ENCODE measurements around the gene SPHK2. TPM values are rescaled to one million over a fixed set of nuclear protein-coding genes. Genes with fewer than 3 reads are reported as not detected.
A peak's percentile ranks its signal among the peaks of the same experiment; 100 is the strongest.
"Not testable (repeated sequence)": the region's sequence is repeated elsewhere in the genome, so short reads cannot be mapped to it uniquely, and the experiment has no call there.

SPHK2 gene
- total RNA-seq, 4 donors from 2014 or later = 17.1 to 45.4 (median 31.4) TPM

DNA sequence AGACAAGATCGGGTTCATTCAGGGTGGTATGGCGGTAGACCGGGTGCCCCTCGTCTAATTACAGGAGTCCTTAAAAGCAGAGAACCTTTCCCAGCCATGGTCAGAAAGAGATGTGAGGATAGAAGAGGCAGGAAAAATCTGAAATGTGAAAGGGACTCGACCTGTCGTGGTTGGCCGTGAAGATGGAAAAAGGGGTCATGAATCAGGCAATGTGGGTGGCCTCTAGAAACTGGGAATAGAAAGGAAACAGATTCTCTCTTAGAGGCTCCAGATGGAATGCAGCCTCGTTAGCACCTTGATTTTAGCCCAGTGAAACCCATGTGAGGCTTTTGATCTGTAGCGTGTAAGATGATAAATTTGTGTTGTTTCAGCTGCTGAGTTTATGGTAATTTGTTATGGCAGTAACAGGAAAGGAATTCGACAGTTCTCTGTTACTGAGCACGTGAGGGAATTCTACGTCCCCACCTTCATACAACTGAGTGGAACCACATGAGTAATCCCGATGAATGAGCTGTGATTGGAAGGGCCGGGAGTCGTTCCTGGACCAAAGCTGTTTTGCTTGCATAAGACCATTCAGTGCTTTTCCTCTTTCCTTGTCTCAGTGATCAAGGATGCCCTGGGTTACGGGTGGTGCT lies 37.7 kb downstream of the SPHK2 start:
- no peak for TF ChIP-seq POLR2A (IDR thresholded peaks at IDR 0.05)
- no peak overlapping the region for H3K27ac ChIP-seq
- no peaks in the 10 kb centered on the region for H3K36me3 ChIP-seq
- peaks cover 0 to 3% of the 10 kb centered on the region in 2 donors for H3K4me1 ChIP-seq
- no peak overlapping the region for H3K4me3 ChIP-seq (replicated peaks in 1 of 3)
- H3K9me3 ChIP-seq = no peaks in the 10 kb centered on the region
- no peaks in the 10 kb centered on the region for H3K27me3 ChIP-seq
- peak; percentile 32 to 49 for DNase-seq
- 27 to 30% methylated on average over 16 of the region's 16 CpGs for WGBS, 2 donors
- intact Hi-C loops (cut with DNase I) = no loop called here

GRCh38 chr19:48657828-48658227 lies 38.5 kb downstream of the SPHK2 start:
- H3K27ac ChIP-seq; H3K9me3 ChIP-seq; H3K27me3 ChIP-seq; H3K4me1 ChIP-seq; H3K36me3 ChIP-seq; H3K4me3 ChIP-seq (replicated peaks in 1 of 3); intact Hi-C loops (cut with DNase I); DNase-seq: not testable (repeated sequence)
- 90 to 96% methylated on average over 5 of the region's 5 CpGs for WGBS, 2 donors

- no peak overlapping the region for H3K4me3 ChIP-seq (replicated peaks in 1 of 3)
- peaks cover 0 to 3% of the 10 kb centered on the region in 2 donors for H3K4me1 ChIP-seq
- no peak overlapping the region for H3K27ac ChIP-seq
- 87 to 97% methylated on average over 6 of the region's 6 CpGs for WGBS, 2 donors
- H3K9me3 ChIP-seq = no peaks in the 10 kb centered on the region
- no peaks in the 10 kb centered on the region for H3K27me3 ChIP-seq
- intact Hi-C loops (cut with DNase I) = no loop called here
- H3K36me3 ChIP-seq = no peaks in the 10 kb centered on the region
- TF ChIP-seq, protein P1, sequence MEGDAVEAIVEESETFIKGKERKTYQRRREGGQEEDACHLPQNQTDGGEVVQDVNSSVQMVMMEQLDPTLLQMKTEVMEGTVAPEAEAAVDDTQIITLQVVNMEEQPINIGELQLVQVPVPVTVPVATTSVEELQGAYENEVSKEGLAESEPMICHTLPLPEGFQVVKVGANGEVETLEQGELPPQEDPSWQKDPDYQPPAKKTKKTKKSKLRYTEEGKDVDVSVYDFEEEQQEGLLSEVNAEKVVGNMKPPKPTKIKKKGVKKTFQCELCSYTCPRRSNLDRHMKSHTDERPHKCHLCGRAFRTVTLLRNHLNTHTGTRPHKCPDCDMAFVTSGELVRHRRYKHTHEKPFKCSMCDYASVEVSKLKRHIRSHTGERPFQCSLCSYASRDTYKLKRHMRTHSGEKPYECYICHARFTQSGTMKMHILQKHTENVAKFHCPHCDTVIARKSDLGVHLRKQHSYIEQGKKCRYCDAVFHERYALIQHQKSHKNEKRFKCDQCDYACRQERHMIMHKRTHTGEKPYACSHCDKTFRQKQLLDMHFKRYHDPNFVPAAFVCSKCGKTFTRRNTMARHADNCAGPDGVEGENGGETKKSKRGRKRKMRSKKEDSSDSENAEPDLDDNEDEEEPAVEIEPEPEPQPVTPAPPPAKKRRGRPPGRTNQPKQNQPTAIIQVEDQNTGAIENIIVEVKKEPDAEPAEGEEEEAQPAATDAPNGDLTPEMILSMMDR (IDR thresholded peaks at IDR 0.05) = no peak
- TF ChIP-seq POLR2A (IDR thresholded peaks at IDR 0.05) = no peak
- no peak for DNase-seq
Observed at GRCh38 chr19:48658483-48658882, 39.2 kb downstream of the SPHK2 start.

DNA sequence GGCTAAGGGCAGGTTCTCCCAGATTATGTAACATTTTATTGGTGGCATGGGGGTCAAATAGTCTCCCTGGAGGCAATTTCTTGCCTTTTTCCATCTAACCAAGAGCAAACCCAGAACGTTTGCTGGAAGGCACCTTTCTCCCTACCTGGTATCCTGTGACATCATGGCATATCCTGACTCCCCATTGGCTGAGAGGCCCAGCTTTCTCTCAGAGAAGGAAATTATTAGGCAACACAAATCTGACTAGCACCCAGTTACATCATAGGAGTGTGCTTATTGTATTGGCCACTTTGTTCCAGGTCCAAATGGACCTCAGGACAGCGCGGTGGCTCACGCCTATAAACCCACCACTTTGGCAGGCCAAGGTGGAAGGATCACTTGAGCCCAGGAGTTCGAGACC lies 40.5 kb downstream of the SPHK2 start:
- H3K4me1 ChIP-seq = peaks cover 0 to 3% of the 10 kb centered on the region in 2 donors
- no peak for TF ChIP-seq POLR2A (IDR thresholded peaks at IDR 0.05)
- TF ChIP-seq, protein P1 (IDR thresholded peaks at IDR 0.05) = no peak
- WGBS, 2 donors = 82 to 84% methylated on average over 5 of the region's 5 CpGs
- DNase-seq = no peak
- H3K4me3 ChIP-seq (replicated peaks in 1 of 3) = no peak overlapping the region
- H3K27me3 ChIP-seq = no peaks in the 10 kb centered on the region
- intact Hi-C loops (cut with DNase I) = no loop called here
- no peaks in the 10 kb centered on the region for H3K36me3 ChIP-seq
- no peaks in the 10 kb centered on the region for H3K9me3 ChIP-seq
- H3K27ac ChIP-seq = no peak overlapping the region

DNA sequence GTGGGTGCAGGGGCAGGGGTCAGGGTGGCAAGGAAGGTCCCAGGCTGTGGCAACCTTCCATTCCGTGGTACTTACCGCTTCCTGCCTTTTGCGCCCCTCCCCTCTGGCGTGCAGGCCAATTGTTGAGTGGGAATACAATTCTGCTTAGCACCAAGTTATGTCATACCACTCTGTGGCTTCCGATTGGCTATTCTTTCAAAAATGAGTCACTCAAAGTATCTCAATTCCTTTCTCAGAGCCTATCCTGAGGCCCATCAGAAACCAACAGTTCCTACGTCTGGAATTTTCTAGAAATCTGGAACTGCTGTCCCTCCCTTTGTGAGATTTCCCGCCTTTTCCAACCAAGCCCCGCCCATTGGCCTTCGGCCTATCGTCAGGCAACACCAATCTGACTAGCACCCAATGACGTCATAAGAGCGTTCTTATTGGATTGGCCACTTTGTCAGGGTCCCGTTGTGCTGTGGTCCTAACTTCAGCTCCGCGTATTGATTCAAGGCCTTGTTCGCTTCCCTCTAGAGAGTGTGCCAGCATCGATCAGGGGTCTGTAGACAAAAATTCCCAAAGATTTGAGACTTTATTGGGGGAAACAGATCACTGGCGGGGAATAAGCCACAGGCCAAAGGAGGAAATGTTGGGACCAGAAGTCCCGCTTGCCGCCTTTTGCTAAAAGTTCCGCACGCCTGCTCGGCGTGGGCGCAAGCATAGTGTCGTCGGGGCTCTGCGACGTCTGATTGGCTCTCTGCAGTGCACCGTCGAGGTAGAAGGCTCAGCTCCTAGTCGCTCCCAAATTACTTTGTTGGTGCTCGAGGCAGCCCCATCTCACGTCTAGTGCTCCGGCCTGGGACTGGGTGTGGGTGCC lies 41.8 kb downstream of the SPHK2 start:
- peak; percentile 72 to 75 for DNase-seq
- Histone ChIP-seq H3K9me3 (no peaks in the 10 kb centered on the region), H3K27ac (peak overlapping the region in 1 of 3 donors; percentile 41), H3K36me3 (no peaks in the 10 kb centered on the region), H3K4me3 (replicated peaks in 1 of 3) (no peak overlapping the region), H3K27me3 (no peaks in the 10 kb centered on the region), H3K4me1 (peaks cover 0 to 3% of the 10 kb centered on the region in 2 donors)
- intact Hi-C loops (cut with DNase I) = no loop called here
- TF ChIP-seq, protein P1 (IDR thresholded peaks at IDR 0.05) = no peak
- no peak for TF ChIP-seq POLR2A (IDR thresholded peaks at IDR 0.05)
- WGBS, 2 donors = 68 to 74% methylated on average over 31 to 35 of the region's 35 CpGs

GRCh38 chr19:48661711-48662090 lies 42.4 kb downstream of the SPHK2 start:
- no peaks in the 10 kb centered on the region for H3K36me3 ChIP-seq
- H3K9me3 ChIP-seq = no peaks in the 10 kb centered on the region
- intact Hi-C loops (cut with DNase I) = no loop called here
- no peak for DNase-seq
- no peak for TF ChIP-seq POLR2A (IDR thresholded peaks at IDR 0.05)
- TF ChIP-seq, protein P1 (IDR thresholded peaks at IDR 0.05) = no peak
- no peaks in the 10 kb centered on the region for H3K27me3 ChIP-seq
- peaks cover 0 to 3% of the 10 kb centered on the region in 2 donors for H3K4me1 ChIP-seq
- no peak overlapping the region for H3K27ac ChIP-seq
- WGBS, 2 donors = 90 to 98% methylated on average over 18 to 42 of the region's 50 CpGs
- no peak overlapping the region for H3K4me3 ChIP-seq (replicated peaks in 1 of 3)
